Measurements from ENCODE around the gene TRPM3. TPM values are rescaled to one million over a fixed set of nuclear protein-coding genes. Genes with fewer than 3 reads are reported as not detected.

Gene TRPM3
- total and polyA plus RNA-seq, 4 donors: 0.07 to 0.89 (median 0.67) TPM

GRCh38 chr9:70792796-70793195 lies 328.6 kb downstream of the TRPM3 start:
- Histone ChIP-seq H3K27me3 (ENCODE audit: control insufficient read depth in 4 of 4, insufficient read depth in 4 of 4, low read length in 3 of 4) (no peaks in the 10 kb centered on the region), H3K27ac (ENCODE audit: low read depth in 1 of 2, low read length in 2 of 2) (no peak overlapping the region), H3K9ac (ENCODE audit: low read depth in 1 of 2, low read length in 2 of 2) (no peak overlapping the region), H3K4me1 (ENCODE audit: control insufficient read depth in 4 of 4, insufficient read depth in 4 of 4, low read length in 3 of 4) (no peaks in the 10 kb centered on the region), H3K36me3 (ENCODE audit: control insufficient read depth in 4 of 4, insufficient read depth in 3 of 4, low read depth in 1 of 4, low read length in 3 of 4) (no peaks in the 10 kb centered on the region), H3K4me3 (ENCODE audit: low read depth in 1 of 3, low read length in 3 of 3) (no peak overlapping the region), H3K9me3 (ENCODE audit: control insufficient read depth in 4 of 4, low read length in 3 of 4) (no peaks in the 10 kb centered on the region)
- 79% methylated on average over 1 of the region's 1 CpG for WGBS
- TF ChIP-seq EGR1 (IDR thresholded peaks at IDR 0.05; ENCODE audit: low read depth in 2 of 2) (no peak), GABPA (IDR thresholded peaks at IDR 0.05 in 1 of 2, conservative IDR thresholded peaks at IDR 0.05 in 1 of 2) (no peak), FOXA1 (IDR thresholded peaks at IDR 0.05) (no peak), HNF4A (conservative IDR thresholded peaks at IDR 0.05) (no peak), YY1 (IDR thresholded peaks at IDR 0.05) (no peak), JUND (IDR thresholded peaks at IDR 0.05) (no peak), NR2F2 (IDR thresholded peaks at IDR 0.05) (no peak), SP1 (IDR thresholded peaks at IDR 0.05) (no peak), FOXA2 (IDR thresholded peaks at IDR 0.05) (no peak), RAD21 (IDR thresholded peaks at IDR 0.05) (no peak), REST (IDR thresholded peaks at IDR 0.05) (no peak), TAF1 (conservative IDR thresholded peaks at IDR 0.05) (no peak), ATF3 (IDR thresholded peaks at IDR 0.05) (no peak), RXRA (IDR thresholded peaks at IDR 0.05) (no peak), ZBTB33 (IDR thresholded peaks at IDR 0.05) (no peak), HNF4G (IDR thresholded peaks at IDR 0.05) (no peak), CTCF (IDR thresholded peaks at IDR 0.05; ENCODE audit: low read depth, low read length, missing input control) (no peak)
- no peak for DNase-seq (ENCODE audit: low spot score)

GRCh38 chr9:70791936-70792335 lies 329.5 kb downstream of the TRPM3 start:
- Histone ChIP-seq H3K9ac (ENCODE audit: low read depth in 1 of 2, low read length in 2 of 2) (no peak overlapping the region), H3K27me3 (ENCODE audit: control insufficient read depth in 4 of 4, insufficient read depth in 4 of 4, low read length in 3 of 4) (no peaks in the 10 kb centered on the region), H3K4me1 (ENCODE audit: control insufficient read depth in 4 of 4, insufficient read depth in 4 of 4, low read length in 3 of 4) (no peaks in the 10 kb centered on the region), H3K4me3 (ENCODE audit: low read depth in 1 of 3, low read length in 3 of 3) (no peak overlapping the region), H3K27ac (ENCODE audit: low read depth in 1 of 2, low read length in 2 of 2) (no peak overlapping the region), H3K9me3 (ENCODE audit: control insufficient read depth in 4 of 4, low read length in 3 of 4) (no peaks in the 10 kb centered on the region), H3K36me3 (ENCODE audit: control insufficient read depth in 4 of 4, insufficient read depth in 3 of 4, low read depth in 1 of 4, low read length in 3 of 4) (no peaks in the 10 kb centered on the region)
- no peak for DNase-seq (ENCODE audit: low spot score)
- WGBS: 91% methylated on average over 3 of the region's 3 CpGs
- no peak for TF ChIP-seq FOXA1 (IDR thresholded peaks at IDR 0.05)
- no peak for TF ChIP-seq NR2F2 (IDR thresholded peaks at IDR 0.05)
- no peak for TF ChIP-seq HNF4A (conservative IDR thresholded peaks at IDR 0.05)
- TF ChIP-seq MAX (IDR thresholded peaks at IDR 0.05): no peak
- TF ChIP-seq ZBTB33 (IDR thresholded peaks at IDR 0.05): no peak
- no peak for TF ChIP-seq SP1 (IDR thresholded peaks at IDR 0.05)
- no peak for TF ChIP-seq HNF4G (IDR thresholded peaks at IDR 0.05)
- TF ChIP-seq REST (IDR thresholded peaks at IDR 0.05): no peak
- no peak for TF ChIP-seq FOXA2 (IDR thresholded peaks at IDR 0.05)
- TF ChIP-seq EGR1 (IDR thresholded peaks at IDR 0.05; ENCODE audit: low read depth in 2 of 2): no peak
- TF ChIP-seq ATF3 (IDR thresholded peaks at IDR 0.05): no peak
- TF ChIP-seq JUND (IDR thresholded peaks at IDR 0.05): no peak
- no peak for TF ChIP-seq GABPA (IDR thresholded peaks at IDR 0.05 in 1 of 2, conservative IDR thresholded peaks at IDR 0.05 in 1 of 2)

All from liver (tissue), 9 donors.